DMS114 treated with DMSO at 0.1 percent for 48 hours (cell line): Measurements from ENCODE around the gene STRN4.

Experiments
- DNase-seq: peaks from one replicate; lab custom pipeline; 2025; ENCODE audit not compliant: unreplicated experiment; lab: John Stamatoyannopoulos, UW

STRN4 gene

GRCh38 chr19:46745030-46745429 lies 1.2 kb downstream of the STRN4 start:
- no peak for DNase-seq

GRCh38 chr19:46744005-46744691 lies 2.1 kb downstream of the STRN4 start:
- no peak for DNase-seq

DNA sequence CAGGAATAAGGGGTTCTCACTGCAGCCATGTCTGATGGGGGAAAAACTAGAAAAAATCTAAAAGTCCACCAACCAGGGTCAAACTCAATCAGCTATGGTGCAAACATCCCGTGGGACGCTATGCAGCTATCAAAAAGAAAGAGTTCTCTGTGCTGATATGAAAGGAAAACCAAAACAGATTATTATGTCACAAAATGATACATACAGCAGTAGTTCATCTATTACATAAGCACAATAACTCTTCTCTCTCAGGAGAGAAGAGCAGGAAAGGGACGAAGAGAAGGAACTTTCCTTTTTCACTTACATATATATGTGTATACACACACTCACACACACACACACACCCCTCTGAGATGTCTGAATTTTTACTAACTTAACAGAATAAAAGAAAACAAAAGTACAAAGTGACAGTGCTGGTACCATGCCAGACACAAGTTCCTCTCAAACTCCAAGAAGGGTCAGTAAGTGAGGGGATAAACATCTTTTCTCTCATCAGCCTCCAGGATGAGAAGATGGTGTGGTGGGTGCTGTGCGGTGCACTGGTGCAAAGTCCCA lies 3.2 kb downstream of the STRN4 start:
- DNase-seq = no peak

DNA sequence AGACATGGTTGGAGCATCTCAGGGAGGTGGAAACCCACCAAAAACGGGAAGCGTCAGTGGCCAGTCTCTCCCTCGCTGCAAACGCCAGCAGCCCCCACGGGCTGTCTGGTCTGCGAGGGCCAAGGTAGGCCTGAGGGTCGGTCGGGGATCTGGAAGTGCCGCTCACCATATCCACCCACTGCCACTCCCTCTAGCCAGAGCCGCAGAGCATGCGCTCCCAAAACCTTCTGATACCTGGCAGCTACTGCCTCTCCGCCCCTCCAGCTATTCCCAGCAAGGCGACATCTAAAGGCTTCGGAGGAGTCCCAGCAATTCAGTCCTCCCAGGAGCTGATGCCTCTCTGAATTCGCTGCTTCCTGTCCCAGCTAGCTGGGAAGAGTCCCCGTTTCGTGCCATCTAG lies 4.8 kb downstream of the STRN4 start:
- DNase-seq = no peak

DNA sequence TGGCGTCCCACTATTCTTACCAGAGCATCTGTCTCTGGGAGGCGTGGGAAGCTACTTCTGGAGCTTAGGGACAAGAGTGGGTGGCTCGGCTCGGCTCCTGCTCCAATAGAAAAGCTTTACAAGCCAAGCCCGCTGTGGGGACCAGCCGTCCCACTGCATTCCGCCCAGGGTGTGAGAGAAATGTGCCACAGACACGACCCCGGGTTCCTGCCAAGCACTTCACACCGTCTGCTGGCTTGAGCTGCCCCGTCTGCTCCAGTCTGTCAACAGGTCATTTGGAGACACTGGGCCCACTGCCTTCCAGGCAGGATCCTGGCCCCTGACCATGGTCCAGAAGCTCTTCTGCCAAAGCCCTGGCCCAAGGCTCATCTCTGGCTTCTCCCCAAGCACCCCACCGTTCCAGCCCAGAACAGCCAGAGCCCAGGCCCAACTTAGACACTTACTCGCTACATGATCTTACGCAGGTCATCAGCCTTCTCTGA lies 6.9 kb downstream of the STRN4 start:
- DNase-seq = no peak

- no peak for DNase-seq
These were observed 8.5 kb downstream of the STRN4 start for GRCh38 chr19:46737761-46738171.

- DNase-seq = no peak
These were observed 9.0 kb downstream of the STRN4 start for GRCh38 chr19:46737298-46737654.

GRCh38 chr19:46736531-46737297 lies 9.5 kb downstream of the STRN4 start:
- DNase-seq = no peak

GRCh38 chr19:46733690-46734292 lies 12.5 kb downstream of the STRN4 start:
- no peak for DNase-seq

DNA sequence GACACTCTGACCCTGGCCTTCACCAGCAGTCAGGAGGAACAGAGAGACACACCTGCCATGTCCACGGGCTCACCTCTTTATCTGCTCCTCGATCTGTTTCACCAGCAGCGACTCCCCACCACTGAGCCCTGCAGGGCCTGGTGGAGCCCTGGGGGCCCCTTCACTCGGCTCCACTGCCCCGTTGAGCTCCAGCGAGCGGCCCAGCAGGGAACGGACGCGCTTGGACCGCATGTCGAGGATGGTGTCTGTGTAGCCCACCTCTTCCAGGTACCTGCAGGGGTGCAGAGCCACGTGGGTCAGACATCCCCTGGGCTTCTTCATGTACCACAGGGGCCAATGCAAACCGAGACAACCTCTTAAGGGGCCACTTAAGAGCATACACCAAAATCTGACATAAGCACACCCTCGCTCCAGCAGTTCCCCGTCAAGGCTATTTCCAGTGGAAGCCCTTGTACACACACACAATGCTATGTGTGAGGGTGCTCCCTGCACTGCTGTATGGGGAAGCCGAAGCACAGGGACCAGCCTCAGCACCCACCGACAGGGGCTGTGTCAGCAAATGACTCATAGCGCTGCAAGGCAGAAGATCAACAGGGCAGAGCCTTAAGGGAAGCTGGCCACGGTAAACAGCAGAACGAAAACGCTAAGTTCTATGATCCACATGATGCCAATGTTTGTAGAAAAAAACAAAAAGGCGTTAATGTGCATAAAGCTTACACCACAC lies 13.1 kb downstream of the STRN4 start:
- no peak for DNase-seq

GRCh38 chr19:46732172-46732938 lies 13.9 kb downstream of the STRN4 start:
- DNase-seq = no peak

DNA sequence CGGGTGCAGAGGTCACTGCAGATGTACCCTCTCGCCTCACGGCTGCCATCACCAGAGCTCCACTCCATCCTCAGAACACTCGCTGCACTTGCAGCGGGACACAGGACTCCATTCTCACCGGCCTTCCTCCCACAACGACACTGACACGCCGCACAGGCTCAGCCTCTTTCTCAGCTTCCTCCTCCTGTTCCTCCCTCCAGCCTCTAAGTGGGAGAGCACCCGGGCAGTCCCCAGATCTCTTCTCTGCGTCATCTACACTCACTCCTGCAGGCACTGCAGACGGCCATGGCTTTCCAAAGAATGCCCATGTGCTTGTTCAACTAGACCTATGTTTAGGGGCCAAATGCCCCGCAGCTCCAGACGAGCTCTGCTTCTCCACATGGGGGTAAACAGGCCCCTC lies 14.7 kb downstream of the STRN4 start:
- no peak for DNase-seq

DNA sequence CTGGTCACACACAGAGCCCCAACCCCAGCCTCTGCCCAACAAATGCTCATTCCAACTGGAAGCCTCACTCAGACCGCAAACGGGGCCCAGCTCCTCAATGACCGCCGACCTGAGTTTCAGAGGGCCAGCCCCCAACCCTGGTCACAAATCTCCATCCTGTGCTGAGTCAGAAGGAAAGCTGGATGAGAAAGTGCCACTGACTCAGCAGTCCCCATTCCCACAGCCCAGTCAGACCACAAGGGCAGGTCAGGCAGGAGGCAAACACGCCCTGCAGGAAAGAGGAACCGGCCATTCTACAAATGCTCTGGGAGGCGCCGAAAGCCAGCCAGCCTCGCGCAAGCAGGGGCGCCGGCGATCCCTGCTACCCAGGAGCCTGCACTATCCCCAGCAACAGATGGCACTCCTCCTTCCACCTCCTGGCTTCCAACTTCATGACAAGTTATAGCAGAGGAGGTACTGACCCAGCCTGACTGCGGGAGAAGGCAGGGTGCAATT lies 15.2 kb downstream of the STRN4 start:
- DNase-seq = no peak

DNA sequence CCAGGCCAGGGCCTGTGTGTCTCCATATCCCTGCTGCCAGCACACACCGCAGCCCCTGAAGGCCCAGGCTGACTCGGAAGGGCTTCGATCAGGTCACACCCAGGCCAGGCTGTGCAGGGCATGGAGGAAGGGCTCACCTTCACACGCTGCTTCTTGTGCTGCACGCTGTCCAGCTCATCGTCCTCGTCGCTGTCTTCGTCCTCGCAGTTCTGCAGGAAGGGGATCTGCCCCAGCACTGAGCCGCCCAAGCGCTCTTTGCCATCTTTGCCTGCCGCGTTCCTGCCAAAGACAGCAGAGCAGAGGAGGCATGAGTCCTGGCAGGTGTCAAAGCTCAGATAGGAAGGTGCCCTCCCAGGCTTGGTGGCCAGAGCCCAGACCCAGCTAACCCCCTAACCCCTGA lies 15.7 kb downstream of the STRN4 start:
- DNase-seq = no peak

- DNase-seq = no peak
These were observed 16.1 kb downstream of the STRN4 start for GRCh38 chr19:46730187-46730586.

DNA sequence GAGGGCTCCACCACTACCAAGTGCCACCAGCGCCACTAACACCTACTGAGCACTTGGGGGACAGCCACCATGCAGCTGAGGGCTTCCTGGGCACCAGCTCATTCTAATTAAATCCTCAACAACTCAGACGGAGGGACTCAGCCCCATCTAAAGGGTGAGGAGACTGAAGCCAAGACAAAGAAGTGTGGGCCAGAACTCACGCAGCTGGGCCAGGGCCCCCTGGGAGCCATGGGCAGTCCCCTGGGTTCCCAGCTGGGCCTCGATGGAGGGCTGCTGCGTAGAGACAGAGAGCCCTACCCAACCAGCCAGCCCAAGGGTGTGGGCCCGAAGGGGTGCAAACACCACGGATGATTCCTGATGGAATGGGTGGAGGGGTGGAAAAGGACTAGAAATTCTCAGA lies 16.6 kb downstream of the STRN4 start:
- no peak for DNase-seq

GRCh38 chr19:46728693-46729339 lies 17.4 kb downstream of the STRN4 start:
- DNase-seq = no peak

- DNase-seq = no peak
These were observed 18.0 kb downstream of the STRN4 start for GRCh38 chr19:46728208-46728607.

DNA sequence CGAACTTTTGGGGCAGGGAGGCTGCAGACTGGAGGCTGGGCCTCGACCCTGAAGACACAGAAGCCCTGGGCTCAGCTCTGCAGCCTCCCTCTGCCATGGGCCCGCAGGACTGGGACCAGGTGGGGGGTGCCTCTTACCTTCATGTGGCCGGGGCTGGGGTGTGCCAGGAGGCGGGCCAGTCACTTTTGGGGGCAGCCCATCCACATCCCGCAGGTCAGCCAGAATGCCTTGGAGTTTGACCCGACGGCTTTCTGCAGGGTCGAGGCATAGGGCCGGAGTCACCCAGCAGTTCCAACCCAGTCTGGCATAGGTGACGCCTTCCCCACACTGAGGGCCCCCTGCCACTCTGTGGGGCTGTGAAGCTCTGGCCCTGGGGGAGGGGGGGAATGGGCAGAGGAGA lies 18.5 kb downstream of the STRN4 start:
- no peak for DNase-seq

DNA sequence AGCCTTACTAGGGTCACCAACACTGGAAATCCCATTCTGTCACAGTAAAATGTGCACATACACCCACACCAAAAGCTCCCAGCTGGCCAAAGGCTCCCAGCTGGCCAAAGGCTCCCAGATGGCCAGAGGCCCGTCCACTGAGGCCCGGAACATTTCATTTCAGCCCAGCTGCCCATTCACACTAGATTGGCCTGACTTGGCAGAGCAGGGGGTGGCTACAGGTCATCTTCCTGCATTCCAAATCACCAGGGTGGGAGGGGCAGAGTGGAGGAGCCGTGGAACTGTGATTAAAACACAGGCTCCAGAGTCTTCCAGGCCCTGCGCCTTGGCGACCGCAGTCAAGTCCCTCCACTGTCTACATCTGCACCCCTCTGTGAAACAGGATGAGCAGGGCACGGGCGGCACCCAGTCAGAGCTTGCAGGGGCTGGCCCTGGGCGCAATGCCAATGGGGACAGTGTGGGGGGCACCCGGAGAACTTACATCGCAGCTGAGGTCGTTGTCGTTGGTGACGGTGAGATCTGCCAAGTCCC lies 19.2 kb downstream of the STRN4 start:
- DNase-seq = no peak
